ENCODE measurements around the gene CDK12.

CDK12 gene

GRCh38 chr17:39549747-39550573, 88.7 kb downstream of the CDK12 start:
- DNase-seq (ENCODE audit: low spot score) = no peak

GRCh38 chr17:39551879-39552278, 90.6 kb downstream of the CDK12 start:
- no peak for DNase-seq (ENCODE audit: low spot score)

- DNase-seq (ENCODE audit: low spot score) = peak; percentile 46
These were observed 92.2 kb downstream of the CDK12 start for GRCh38 chr17:39553341-39553945.

- DNase-seq (ENCODE audit: low spot score) = no peak
These were observed 94.1 kb downstream of the CDK12 start for GRCh38 chr17:39555368-39555767.

- no peak for DNase-seq (ENCODE audit: low spot score)
These were observed 95.1 kb downstream of the CDK12 start for GRCh38 chr17:39556423-39556822.

- no peak for DNase-seq (ENCODE audit: low spot score)
These were observed 101.1 kb downstream of the CDK12 start for GRCh38 chr17:39562395-39562794.

GRCh38 chr17:39562976-39563375, 101.7 kb downstream of the CDK12 start:
- DNase-seq (ENCODE audit: low spot score) = no peak

- peak; percentile 62 for DNase-seq (ENCODE audit: low spot score)
These were observed 102.2 kb downstream of the CDK12 start for GRCh38 chr17:39563476-39563875.

GRCh38 chr17:39564211-39564848, 103.0 kb downstream of the CDK12 start:
- no peak for DNase-seq (ENCODE audit: low spot score)

GRCh38 chr17:39566094-39566850, 105.0 kb downstream of the CDK12 start:
- DNase-seq (ENCODE audit: low spot score) = no peak

- DNase-seq (ENCODE audit: low spot score) = no peak
These were observed 107.4 kb downstream of the CDK12 start for GRCh38 chr17:39568702-39569101.

- DNase-seq (ENCODE audit: low spot score) = no peak
These were observed 107.8 kb downstream of the CDK12 start for GRCh38 chr17:39569126-39569525.

- DNase-seq (ENCODE audit: low spot score) = no peak
These were observed 110.8 kb downstream of the CDK12 start for GRCh38 chr17:39572121-39572520.

- DNase-seq (ENCODE audit: low spot score) = peak; percentile 42
These were observed 112.4 kb downstream of the CDK12 start for GRCh38 chr17:39573447-39574298.

GRCh38 chr17:39576187-39576586, 114.9 kb downstream of the CDK12 start:
- DNase-seq (ENCODE audit: low spot score) = no peak

GRCh38 chr17:39578272-39578671, 117.0 kb downstream of the CDK12 start:
- DNase-seq (ENCODE audit: low spot score) = no peak

- DNase-seq (ENCODE audit: low spot score) = no peak
These were observed 118.2 kb downstream of the CDK12 start for GRCh38 chr17:39579318-39580081.

- no peak for DNase-seq (ENCODE audit: low spot score)
These were observed 118.8 kb downstream of the CDK12 start for GRCh38 chr17:39580082-39580468.

GRCh38 chr17:39581071-39581758, 119.9 kb downstream of the CDK12 start:
- no peak for DNase-seq (ENCODE audit: low spot score)

- DNase-seq (ENCODE audit: low spot score) = no peak
These were observed 120.4 kb downstream of the CDK12 start for GRCh38 chr17:39581759-39582085.

Measured in putamen (tissue), 1 donor.